NCI-H1105 (cell line): Measurements from ENCODE around the gene GPR37L1.

Experiments used
- DNase-seq: peaks from one replicate; lab custom pipeline; 2025; lab: John Stamatoyannopoulos, UW

Gene GPR37L1, protein sequence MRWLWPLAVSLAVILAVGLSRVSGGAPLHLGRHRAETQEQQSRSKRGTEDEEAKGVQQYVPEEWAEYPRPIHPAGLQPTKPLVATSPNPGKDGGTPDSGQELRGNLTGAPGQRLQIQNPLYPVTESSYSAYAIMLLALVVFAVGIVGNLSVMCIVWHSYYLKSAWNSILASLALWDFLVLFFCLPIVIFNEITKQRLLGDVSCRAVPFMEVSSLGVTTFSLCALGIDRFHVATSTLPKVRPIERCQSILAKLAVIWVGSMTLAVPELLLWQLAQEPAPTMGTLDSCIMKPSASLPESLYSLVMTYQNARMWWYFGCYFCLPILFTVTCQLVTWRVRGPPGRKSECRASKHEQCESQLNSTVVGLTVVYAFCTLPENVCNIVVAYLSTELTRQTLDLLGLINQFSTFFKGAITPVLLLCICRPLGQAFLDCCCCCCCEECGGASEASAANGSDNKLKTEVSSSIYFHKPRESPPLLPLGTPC

DNA sequence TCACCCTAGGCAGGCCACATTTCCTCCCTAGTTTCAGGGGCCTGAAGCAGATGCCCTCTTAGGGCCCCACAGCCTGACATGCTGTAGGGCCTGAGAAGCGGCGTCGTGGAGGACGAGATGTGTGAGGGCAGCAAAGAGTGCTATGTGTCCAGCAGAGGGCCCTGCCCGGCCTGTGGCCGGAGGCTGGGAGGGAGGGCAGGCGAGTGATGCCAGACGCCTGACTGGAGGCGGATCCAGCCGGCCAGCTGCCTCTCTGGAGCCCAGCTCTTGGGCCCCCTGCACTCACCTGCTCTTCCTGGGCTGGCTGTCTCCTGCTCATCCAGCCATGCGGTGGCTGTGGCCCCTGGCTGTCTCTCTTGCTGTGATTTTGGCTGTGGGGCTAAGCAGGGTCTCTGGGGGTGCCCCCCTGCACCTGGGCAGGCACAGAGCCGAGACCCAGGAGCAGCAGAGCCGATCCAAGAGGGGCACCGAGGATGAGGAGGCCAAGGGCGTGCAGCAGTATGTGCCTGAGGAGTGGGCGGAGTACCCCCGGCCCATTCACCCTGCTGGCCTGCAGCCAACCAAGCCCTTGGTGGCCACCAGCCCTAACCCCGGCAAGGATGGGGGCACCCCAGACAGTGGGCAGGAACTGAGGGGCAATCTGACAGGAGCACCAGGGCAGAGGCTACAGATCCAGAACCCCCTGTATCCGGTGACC, at the start of gene GPR37L1:
Gene GPR37L1, plus strand, starts transcription at position 279 of the 697 bp plus-strand sequence. Its CDS starts 47 bp downstream, at position 326.
- no peak for DNase-seq

GRCh38 chr1:202073206-202073605, 49.5 kb upstream of the GPR37L1 start:
- DNase-seq: no peak

- DNase-seq: no peak
These were observed 47.7 kb upstream of the GPR37L1 start for GRCh38 chr1:202074985-202075384.

- no peak for DNase-seq
These were observed 47.3 kb upstream of the GPR37L1 start for GRCh38 chr1:202075389-202075788.

GRCh38 chr1:202076050-202076511, 46.6 kb upstream of the GPR37L1 start:
- no peak for DNase-seq

- DNase-seq: no peak
These were observed 44.5 kb upstream of the GPR37L1 start for GRCh38 chr1:202078241-202078640.

- no peak for DNase-seq
These were observed 40.7 kb upstream of the GPR37L1 start for GRCh38 chr1:202081992-202082391.

GRCh38 chr1:202084791-202085681, 37.7 kb upstream of the GPR37L1 start:
- peak; percentile 79 for DNase-seq

GRCh38 chr1:202085682-202086373, 36.9 kb upstream of the GPR37L1 start:
- no peak for DNase-seq

GRCh38 chr1:202086579-202087350, 36.0 kb upstream of the GPR37L1 start:
- no peak for DNase-seq

DNA sequence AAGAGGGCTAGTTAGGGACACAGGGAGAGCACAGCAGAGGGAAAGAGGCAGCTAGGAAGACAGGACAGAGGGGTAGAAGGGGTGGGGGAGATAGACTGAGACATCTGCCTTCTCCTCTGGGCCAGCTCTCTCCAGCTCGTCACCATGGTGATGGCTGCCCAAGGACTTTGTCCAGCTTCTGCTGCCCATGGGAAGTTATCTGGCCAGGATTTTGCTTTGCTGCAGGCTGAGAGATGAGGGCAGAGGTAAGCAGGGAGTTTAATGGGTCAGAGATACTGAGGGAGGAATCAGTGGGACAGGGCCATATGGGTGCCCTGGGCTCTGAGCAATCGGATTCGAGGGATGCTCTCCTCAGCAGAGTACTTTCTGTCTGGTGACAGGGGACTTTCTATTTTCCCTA, 34.5 kb upstream of the GPR37L1 start:
- DNase-seq: no peak

- no peak for DNase-seq
These were observed 31.7 kb upstream of the GPR37L1 start for GRCh38 chr1:202090994-202091393.

GRCh38 chr1:202093858-202094257, 28.9 kb upstream of the GPR37L1 start:
- DNase-seq: no peak

GRCh38 chr1:202101184-202101583, 21.5 kb upstream of the GPR37L1 start:
- no peak for DNase-seq

DNA sequence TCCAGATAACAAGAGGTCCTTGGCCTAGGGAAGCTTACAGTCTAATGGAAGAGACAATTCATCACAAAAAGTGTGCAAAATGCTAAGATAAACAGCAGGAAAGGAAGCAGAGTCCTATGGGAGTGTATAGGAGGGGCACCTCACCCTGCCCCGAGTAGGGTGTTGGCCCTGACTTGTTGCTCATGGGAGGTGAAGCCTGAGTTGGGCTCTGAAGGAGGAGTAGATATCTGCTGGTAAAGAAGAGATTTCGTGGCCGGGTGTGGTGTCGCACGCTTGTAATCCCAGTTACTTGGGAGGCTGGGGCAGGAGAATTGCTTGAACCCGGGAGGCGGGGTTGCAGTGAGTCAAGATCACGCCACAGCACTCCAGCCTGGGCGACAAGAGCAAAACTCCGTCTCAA, 18.6 kb upstream of the GPR37L1 start:
- DNase-seq: no peak

DNA sequence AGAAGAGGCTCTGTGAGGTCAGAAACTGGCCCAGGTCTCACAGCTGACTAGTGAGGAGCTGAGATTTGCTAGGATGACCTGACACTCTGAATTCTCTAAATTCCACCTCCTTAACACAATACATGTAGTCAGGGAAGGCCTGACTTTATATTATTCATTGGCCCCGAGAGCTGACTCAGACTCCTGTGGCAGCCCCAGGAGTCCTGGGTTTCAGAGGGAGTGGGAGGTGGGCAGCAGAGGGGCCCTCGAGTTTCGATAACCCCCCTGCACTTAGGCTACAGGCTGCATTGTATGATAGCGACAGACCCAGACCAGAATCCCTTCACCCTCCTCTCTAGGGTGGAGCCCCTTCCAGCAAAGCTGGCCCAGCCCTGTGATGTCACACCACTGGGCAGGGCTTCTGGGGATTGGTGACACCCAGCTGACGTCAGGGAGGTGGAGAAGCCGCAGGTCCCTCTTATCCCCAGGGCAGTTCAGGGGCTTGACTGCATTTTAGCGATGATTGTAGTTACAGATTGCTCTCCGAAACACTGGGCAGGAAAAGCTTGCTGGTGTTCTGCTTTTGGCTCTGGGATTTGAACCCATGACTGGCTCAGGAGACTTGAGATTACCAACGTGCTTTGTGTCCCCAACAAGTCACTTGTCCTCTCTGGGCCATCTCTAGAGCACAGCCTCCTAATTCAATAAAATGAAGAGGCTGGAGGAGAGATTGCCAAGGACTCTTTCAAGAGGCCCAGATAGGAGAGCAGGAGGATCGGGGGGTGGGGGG, 17.0 kb upstream of the GPR37L1 start:
- no peak for DNase-seq

DNA sequence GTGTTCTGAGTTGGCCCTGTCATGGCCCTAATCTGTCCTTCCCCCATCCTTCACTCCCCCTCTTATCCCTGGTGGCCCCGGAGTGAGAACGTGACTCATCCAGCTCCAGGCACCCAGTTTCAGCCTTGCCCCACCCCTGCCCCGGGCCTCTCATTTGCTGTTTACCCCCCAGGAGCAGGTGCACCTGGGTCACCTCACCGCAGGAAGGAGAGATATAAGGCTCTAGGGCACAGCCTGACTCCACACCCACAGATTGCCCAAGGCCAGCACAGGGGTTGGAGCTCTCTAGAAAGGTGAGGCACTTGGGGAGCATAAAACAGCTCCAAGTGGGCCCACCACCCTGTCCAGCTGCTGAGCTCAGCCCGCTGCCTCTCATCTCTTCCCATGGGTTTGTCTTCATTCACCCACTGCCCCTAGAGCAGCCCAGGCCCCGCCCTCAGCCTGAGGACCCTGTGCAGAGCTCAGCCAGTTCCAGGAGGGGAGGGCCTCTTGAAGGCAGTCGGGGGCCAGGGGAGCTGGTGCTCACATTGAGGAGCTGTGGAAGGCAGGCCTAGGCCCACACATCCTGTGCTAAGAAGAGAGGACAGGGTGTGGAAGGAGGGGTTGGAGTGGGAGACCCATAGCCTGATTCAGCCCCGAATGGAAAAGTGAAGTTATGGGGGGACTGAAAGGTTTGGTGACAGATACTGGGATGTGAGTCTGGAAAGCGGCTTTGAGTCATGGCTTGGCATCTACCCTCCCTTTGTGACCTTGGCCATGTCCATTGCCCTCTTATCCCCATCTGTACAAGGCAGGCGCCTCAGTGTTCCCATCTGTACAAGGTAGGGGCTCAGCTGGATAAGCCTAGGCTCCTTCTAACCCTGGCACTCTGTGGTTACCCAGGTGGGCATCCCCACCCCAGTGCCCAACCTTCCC, 16.1 kb upstream of the GPR37L1 start:
- no peak for DNase-seq

DNA sequence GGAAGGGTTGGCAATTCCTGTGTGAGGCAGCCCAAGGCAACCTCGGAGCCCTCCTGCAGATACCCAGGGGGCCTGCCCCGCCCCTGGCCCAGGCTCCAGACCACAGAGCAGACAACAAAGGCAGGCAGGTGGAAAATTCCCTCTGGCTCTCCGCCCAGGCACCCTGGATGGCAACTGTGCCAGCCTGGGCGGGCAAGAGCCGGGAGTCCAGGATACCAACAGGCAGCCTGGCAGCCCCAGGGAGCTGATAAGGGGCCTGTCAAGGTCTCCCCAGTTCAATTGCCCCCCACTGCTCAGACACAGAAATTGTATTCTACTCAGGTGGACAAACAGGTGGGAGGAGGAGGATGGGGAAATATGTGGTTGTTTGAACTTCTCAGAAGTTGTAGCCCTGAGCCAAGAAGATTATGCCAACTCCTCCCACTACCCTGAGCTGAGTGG, 15.4 kb upstream of the GPR37L1 start:
- peak; percentile 92 for DNase-seq
